Activated CD4-positive, alpha-beta T cell treated with anti-CD3 and anti-CD28 coated beads, Interleukin-2, amount 50 U/mL, for 48 hours (primary cell): Measurements from ENCODE around the gene NT5DC2.

Experiments used
- DNase-seq, 2 experiments: peaks; one replicate each; pipeline ENCODE4 v3.0.0-alpha.2; 2020

Gene NT5DC2

DNA sequence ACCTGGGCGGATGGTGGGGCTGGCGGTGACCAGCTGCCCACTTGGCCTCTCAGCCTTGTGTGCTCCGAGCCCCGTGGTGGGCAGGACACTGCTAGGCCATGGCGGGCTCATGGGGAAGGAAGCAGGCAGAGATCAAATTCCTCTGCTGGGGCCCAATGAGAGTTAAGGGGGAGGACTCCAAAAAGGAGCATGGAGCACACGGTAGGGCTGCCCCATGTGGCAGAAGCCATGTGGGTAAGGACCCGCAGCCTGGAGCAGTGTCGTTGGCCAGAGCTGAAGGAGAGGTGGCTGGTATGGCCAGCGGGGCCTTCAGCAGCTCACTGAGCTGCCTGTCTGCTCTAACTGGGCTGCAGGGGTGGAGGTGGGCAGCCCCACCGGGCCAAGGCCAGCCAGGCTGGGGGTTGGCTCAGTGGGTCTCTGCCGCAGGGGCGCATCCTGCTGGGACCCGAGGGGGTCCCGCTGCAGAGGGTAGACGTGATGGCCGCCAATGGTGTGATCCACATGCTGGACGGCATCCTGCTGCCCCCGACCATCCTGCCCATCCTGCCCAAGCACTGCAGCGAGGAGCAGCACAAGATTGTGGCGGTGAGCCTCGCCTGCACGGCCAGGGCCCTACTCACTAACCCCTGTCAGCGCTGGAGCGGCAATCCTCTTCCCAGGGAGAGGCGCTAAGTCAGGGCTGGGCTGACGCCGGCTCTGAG, 27.2 kb downstream of the NT5DC2 start:
- no peak for DNase-seq

DNA sequence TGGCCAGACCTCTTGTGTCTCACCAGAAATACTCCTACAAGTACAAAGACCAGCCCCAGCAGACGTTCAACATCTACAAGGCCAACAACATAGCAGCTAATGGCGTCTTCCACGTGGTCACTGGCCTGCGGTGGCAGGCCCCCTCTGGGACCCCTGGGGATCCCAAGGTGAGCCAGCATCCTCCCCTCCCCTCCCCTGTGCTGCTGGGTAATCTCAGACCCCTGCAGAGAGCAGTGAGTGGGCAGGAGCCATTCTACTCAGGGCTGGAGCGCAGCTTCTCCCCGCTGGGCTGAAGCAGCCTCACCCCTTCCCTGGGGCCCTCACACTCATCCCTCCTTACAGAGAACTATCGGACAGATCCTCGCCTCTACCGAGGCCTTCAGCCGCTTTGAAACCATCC, 28.7 kb downstream of the NT5DC2 start:
- DNase-seq, result no peak

- DNase-seq, result no peak
These were observed 29.8 kb downstream of the NT5DC2 start for GRCh38 chr3:52503788-52504424.

DNA sequence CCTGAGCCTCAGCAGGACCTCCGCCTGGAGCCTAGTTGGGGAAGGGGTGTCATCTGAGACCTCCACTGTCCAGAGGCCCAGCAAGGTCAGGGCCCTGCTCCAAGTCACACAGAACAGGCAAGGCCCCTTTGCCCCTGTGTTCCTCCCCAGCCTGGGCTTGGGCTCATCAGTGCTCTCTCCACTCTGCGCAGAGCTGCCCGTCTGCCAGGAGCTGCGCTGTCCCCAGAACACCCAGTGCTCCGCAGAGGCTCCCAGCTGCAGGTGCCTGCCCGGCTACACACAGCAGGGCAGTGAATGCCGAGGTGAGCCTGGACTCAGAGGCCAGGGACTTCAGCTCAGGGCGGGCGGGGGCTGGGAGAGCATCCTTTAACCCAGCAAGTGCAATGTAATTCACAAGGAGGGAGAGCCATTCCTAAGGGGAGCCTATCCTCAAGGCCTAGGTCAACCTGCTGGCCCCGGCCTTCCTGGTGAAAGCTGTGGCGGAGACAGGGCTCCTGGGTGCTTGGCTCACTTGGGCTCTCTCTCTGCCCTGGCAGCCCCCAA, 30.8 kb downstream of the NT5DC2 start:
- no peak for DNase-seq

DNA sequence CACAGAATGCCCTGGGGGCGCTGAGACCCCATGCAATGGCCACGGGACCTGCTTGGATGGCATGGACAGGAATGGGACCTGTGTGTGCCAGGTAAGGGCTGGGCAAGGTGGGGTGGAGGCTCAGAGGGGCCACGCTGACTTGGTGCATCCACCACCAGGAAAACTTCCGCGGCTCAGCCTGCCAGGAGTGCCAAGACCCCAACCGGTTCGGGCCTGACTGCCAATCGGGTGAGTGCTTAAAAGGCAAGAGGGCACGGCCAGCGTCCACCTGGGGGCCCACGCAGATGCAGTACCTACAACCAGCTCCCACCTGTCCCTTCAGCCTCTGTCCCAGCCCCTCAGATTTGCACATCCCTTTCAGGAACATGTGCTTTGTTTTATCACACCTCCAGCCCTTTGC, 31.7 kb downstream of the NT5DC2 start:
- DNase-seq, result no peak

DNA sequence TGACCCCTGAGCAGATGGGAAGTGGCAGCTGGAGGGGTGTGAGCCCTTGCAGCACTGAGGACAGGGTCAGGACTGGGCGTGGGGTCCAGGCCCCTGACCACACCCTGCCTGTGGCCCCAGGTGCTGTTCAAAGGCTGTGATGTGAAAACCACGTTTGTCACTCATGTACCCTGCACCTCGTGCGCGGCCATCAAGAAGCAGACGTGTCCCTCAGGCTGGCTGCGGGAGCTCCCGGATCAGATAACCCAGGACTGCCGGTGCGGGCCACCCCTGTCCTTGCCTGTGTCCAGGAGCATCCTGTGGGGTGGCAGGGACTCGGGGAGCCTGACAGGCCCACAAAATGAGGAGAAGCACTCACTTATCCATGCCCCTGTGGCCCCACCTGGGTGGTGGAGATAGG, 32.6 kb downstream of the NT5DC2 start:
- DNase-seq, result no peak

DNA sequence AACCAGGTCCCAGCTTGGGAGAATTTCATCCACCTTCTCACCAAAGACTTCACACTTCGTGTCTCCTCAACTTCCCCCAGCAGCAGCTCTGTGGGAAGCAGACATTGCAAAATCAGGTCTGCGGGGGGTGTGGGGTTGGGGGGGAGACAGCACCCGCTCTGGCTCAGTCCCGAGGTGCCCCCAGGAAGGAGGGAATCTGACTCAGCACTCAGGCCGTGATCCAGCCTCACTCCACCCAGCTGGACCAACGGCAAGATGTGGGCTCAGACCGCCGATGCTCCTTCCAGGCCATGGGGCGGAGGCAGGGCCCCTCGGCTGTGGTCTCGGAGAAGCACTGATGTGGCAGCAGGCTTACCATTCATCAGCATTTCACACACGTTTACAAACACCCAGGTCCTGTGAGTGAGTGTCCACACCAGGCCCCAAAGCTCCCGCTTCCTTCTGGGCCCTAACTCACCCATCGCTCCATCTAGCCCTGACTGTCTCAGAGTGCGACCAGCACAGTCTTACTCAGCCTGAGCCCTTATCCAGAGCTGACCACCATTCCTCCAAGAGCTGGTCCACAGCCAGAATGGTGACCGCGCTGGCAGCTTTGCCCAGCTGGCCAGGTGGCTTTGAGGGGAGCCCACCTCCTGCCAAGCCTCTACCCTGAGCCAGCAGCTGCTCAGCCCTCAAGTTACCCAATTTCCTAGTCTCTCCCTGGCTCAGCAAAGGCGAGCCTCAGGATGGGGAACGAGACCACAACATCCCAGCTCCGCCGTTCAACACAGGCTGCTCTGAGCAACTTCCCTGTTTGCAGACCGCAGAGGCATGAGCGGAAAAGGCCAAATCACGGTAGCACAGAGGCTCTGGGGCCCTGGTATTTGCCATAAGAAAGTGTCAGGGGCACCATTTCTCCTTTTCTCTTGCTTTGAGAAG, 35.3 kb downstream of the NT5DC2 start:
- DNase-seq, result no peak

- no peak for DNase-seq
These were observed 37.7 kb downstream of the NT5DC2 start for GRCh38 chr3:52495777-52496602.

DNA sequence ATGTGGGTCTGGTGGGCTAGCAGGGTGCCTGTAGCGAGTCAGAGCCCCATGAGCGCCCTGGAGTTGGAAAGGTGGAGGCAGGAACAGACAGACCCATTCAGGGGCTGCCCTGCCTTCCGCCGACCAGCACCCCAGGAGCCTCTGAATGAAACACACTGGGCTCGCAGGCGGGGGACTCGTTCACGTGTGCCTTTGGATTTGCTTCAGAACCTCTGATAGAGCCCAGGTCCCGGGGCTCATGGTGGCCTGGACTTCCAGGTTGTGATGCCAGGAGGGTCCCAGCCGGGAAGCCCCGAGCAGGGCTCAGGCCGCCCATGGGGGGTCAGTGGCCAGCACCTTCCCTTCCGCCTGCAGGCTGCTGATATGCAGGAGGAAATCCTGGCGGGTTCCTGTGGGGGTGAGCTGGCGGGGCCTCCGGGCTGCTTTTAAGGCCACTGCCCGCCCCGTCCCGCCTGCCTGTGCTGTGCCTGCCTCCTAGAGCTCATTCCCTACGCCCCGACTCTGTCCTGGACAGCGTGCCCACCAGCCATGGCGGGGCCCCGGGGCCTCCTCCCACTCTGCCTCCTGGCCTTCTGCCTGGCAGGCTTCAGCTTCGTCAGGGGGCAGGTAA, 38.7 kb downstream of the NT5DC2 start, which contains the start of gene STAB1:
Gene STAB1, plus strand, starts transcription at position 453 of the 610 bp plus-strand sequence. Its CDS starts 76 bp downstream, at position 529.
- no peak for DNase-seq

- no peak for DNase-seq
These were observed 39.2 kb downstream of the NT5DC2 start for GRCh38 chr3:52494445-52494844.

DNA sequence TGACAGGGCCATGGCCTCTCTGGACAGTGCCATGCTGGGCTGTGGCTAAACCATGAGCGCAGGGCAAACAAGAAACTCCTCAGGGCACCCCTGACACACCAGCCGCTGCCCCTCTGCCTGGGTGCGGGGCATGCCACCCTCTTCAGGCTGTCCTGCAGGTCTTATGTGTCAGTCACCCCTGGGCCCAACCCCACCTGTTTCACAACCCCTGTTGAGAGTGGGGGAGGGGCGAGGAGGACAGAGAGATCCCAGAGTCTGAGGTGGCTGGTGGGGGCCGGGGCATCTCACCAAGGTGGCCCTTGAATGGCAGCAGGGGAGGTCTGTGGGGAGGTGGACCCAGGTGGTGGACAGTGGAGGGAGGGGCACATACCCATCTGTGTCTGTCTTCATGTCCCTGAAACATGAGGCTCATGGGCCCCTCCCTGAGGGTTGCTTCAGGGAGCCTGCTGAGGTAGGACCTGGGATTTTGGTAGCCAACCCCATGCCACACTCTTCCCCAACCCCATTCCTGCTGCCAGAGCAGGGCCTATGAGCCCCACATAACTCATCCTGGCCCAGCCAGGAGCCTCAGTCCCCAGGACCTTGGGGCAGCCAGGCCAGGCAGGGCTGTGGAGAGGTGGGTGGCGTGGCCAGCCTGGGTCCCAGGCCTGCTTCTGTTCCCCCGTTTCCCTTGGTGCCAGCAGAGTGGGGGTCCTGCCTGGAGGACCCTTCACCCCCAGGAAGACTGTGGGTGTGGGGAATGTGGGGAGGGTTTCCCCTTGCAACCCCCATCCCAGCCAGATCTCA, 40.2 kb downstream of the NT5DC2 start:
- no peak for DNase-seq

DNA sequence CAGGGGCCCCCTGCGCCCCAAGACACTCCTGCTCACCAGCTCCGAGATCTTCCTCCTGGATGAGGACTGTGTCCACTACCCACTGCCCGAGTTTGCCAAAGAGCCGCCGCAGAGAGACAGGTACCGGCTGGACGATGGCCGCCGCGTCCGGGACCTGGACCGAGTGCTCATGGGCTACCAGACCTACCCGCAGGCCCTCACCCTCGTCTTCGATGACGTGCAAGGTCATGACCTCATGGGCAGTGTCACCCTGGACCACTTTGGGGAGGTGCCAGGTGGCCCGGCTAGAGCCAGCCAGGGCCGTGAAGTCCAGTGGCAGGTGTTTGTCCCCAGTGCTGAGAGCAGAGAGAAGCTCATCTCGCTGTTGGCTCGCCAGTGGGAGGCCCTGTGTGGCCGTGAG, 41.6 kb downstream of the NT5DC2 start:
- no peak for DNase-seq

DNA sequence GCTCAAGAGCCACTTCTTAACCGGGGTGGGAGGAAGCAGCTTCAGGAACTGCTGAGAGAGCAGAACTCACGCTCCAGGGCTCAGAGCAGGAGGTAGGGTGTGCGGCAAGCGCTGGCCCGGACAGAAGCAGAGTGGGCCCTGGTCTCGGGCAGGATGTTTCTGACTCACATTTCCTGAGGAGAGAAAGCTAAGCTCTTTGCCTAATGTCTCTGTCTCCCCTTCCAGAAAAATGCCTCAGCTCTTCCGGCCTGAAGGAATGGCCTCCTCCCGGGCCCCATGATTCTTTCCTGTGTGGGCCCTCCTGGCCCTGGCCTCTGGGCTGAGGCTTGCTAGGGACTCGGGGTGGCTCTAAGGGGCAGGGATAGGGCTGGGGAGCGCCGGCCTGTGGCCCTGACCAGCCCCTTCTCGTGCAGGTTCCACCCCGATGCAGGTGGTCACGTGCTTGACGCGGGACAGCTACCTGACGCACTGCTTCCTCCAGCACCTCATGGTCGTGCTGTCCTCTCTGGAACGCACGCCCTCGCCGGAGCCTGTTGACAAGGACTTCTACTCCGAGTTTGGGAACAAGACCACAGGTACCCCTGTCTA, 42.6 kb downstream of the NT5DC2 start:
- no peak for DNase-seq

GRCh38 chr3:52490035-52490938, 43.4 kb downstream of the NT5DC2 start:
- DNase-seq, result no peak

- no peak for DNase-seq
These were observed 44.2 kb downstream of the NT5DC2 start for GRCh38 chr3:52489453-52489852.

DNA sequence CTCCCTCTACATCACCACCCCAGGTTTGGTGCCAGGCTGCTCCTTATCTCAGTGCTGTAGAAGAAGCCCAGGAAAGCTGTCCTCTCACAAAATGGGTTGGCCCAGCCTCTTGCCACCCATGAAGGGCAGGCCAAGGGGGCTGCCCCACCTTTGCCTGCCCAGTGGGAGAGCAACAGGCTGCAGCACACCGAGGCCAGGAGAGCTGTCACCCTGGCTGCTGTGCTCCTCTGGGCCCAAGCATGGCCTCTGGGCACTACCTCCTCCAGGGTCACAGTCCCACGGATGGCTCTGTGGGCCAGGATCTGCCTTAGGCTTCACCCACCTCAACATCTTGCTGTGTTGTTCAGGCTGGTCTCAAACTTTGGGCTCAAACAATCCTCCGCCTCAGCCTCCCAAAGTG, 44.9 kb downstream of the NT5DC2 start:
- no peak for DNase-seq

DNA sequence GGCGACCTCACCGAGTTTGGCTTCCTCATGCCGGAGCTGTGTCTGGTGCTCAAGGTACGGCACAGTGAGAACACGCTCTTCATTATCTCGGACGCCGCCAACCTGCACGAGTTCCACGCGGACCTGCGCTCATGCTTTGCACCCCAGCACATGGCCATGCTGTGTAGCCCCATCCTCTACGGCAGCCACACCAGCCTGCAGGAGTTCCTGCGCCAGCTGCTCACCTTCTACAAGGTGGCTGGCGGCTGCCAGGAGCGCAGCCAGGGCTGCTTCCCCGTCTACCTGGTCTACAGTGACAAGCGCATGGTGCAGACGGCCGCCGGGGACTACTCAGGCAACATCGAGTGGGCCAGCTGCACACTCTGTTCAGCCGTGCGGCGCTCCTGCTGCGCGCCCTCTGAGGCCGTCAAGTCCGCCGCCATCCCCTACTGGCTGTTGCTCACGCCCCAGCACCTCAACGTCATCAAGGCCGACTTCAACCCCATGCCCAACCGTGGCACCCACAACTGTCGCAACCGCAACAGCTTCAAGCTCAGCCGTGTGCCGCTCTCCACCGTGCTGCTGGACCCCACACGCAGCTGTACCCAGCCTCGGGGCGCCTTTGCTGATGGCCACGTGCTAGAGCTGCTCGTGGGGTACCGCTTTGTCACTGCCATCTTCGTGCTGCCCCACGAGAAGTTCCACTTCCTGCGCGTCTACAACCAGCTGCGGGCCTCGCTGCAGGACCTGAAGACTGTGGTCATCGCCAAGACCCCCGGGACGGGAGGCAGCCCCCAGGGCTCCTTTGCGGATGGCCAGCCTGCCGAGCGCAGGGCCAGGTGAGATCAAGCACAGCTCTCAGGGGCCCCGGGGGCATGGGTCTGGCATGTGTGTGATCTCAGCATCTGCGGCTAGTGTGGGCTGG, 45.6 kb downstream of the NT5DC2 start:
- no peak for DNase-seq

DNA sequence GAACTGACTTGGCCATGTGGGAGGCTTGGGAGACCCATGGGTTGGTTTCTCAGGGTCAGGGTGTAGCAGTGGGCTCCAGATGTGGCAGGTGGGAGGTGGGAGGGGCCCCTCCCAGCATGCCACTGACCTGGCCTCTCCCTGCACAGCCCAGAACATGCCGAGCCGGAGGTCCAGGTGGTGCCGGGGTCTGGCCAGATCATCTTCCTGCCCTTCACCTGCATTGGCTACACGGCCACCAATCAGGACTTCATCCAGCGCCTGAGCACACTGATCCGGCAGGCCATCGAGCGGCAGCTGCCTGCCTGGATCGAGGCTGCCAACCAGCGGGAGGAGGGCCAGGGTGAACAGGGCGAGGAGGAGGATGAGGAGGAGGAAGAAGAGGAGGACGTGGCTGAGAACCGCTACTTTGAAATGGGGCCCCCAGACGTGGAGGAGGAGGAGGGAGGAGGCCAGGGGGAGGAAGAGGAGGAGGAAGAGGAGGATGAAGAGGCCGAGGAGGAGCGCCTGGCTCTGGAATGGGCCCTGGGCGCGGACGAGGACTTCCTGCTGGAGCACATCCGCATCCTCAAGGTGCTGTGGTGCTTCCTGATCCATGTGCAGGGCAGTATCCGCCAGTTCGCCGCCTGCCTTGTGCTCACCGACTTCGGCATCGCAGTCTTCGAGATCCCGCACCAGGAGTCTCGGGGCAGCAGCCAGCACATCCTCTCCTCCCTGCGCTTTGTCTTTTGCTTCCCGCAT, 46.4 kb downstream of the NT5DC2 start:
- DNase-seq, result no peak
